ENCODE results near the gene UGT2B10. TPM values are rescaled to one million over a fixed set of nuclear protein-coding genes. Genes with fewer than 3 reads are reported as not detected.

Gene UGT2B10
- total RNA-seq, 1 donor from 2014 or later, result not detected

DNA sequence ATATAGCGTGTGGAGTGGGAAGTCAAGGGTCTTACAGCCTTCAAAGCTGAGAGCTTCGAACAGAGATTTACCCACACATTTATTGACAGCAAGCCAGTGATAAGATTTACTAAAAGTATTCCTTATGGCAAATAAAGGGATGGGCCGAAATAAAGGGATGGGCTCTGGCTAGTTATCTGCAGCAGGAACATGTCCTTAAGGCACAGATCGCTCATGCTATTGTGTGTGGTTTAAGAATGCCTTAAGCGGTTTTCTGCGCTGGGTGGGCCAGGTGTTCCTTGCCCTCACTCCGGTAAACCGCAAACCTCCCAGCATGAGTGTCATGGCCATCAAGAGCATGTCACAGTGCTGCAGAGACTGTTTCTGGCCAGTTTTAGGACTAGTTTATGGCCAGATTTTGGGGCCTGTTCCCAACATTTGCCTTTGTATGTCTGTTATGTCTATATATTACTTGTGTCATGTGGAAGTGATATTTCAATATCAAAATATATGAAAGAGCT is 53.5 kb downstream of the UGT2B10 start:
- intact Hi-C loops (cut with micrococcal nuclease), result no loop called here

GRCh38 chr4:68871809-68872642 is 56.2 kb downstream of the UGT2B10 start:
- intact Hi-C loops (cut with micrococcal nuclease), result loop anchor here (10.0 kb wide), 1 partner anchor 377 kb away; no protein-coding TSS in a partner anchor

- intact Hi-C loops (cut with micrococcal nuclease), result loop anchor here (10.0 kb wide), 1 partner anchor 378 kb away; no protein-coding TSS in a partner anchor
Measured at GRCh38 chr4:68872643-68873502, 57.1 kb downstream of the UGT2B10 start.

- intact Hi-C loops (cut with micrococcal nuclease), result loop anchor here (10.0 kb wide), 1 partner anchor 380 kb away; no protein-coding TSS in a partner anchor
Measured at GRCh38 chr4:68874507-68874906, 58.7 kb downstream of the UGT2B10 start.

GRCh38 chr4:68877555-68877954 is 61.8 kb downstream of the UGT2B10 start:
- intact Hi-C loops (cut with micrococcal nuclease), result loop anchor here (10.0 kb wide), 1 partner anchor 383 kb away; no protein-coding TSS in a partner anchor

GRCh38 chr4:68878048-68878447 is 62.3 kb downstream of the UGT2B10 start:
- intact Hi-C loops (cut with micrococcal nuclease), result loop anchor here (10.0 kb wide), 1 partner anchor 383 kb away; no protein-coding TSS in a partner anchor

Other genes starting within 250 kb of the UGT2B10 start
- gene UGT2B17, start 239.7 kb upstream of the UGT2B10 start, total RNA-seq, result not detected in 2 replicates
- not detected in 2 replicates for gene UGT2B15, start 145.3 kb upstream of the UGT2B10 start, total RNA-seq
- not detected in 2 replicates for gene UGT2A3, start 135.8 kb downstream of the UGT2B10 start, total RNA-seq